ENCODE measurements around the gene SV2C. TPM values are rescaled to one million over a fixed set of nuclear protein-coding genes. Genes with fewer than 3 reads are reported as not detected.

The SV2C gene
- total RNA-seq, 1 donor from 2014 or later = 0.48 TPM

GRCh38 chr5:76280494-76280893 lies 197.3 kb downstream of the SV2C start:
- no peaks in the 10 kb centered on the region for H3K9me3 Mint-ChIP-seq (ENCODE audit: low read depth)
- H3K27me3 Mint-ChIP-seq = peaks cover 3% of the 10 kb centered on the region
- no peak for TF ChIP-seq CTCF (IDR thresholded peaks at IDR 0.05; ENCODE audit: unreplicated experiment)
- H3K27ac Mint-ChIP-seq = no peak overlapping the region
- DNase-seq (ENCODE audit: low spot score, unreplicated experiment) = no peak
- no peak overlapping the region for H3K4me3 Mint-ChIP-seq (ENCODE audit: low read depth)
- H3K4me1 Mint-ChIP-seq (ENCODE audit: low read depth) = no peaks in the 10 kb centered on the region
- H3K36me3 Mint-ChIP-seq (ENCODE audit: insufficient read depth) = no peaks in the 10 kb centered on the region

GRCh38 chr5:76283670-76284069 lies 200.5 kb downstream of the SV2C start:
- no peaks in the 10 kb centered on the region for H3K9me3 Mint-ChIP-seq (ENCODE audit: low read depth)
- no peak for TF ChIP-seq CTCF (IDR thresholded peaks at IDR 0.05; ENCODE audit: unreplicated experiment)
- H3K4me3 Mint-ChIP-seq (ENCODE audit: low read depth) = no peak overlapping the region
- peaks cover 3% of the 10 kb centered on the region for H3K27me3 Mint-ChIP-seq
- no peaks in the 10 kb centered on the region for H3K36me3 Mint-ChIP-seq (ENCODE audit: insufficient read depth)
- DNase-seq (ENCODE audit: low spot score, unreplicated experiment) = no peak
- peaks cover 3% of the 10 kb centered on the region for H3K4me1 Mint-ChIP-seq (ENCODE audit: low read depth)
- H3K27ac Mint-ChIP-seq = no peak overlapping the region

GRCh38 chr5:76289692-76290091 lies 206.5 kb downstream of the SV2C start:
- Mint-ChIP-seq H3K27ac (no peak overlapping the region), H3K9me3 (ENCODE audit: low read depth) (no peaks in the 10 kb centered on the region)

GRCh38 chr5:76290321-76290757 lies 207.2 kb downstream of the SV2C start:
- Mint-ChIP-seq H3K27ac (peak overlapping the region; percentile 3), H3K4me3 (ENCODE audit: low read depth) (no peak overlapping the region)

More at GRCh38 chr5:76289692-76290091, 206.5 kb downstream of the SV2C start:
- TF ChIP-seq CTCF (IDR thresholded peaks at IDR 0.05; ENCODE audit: unreplicated experiment) = no peak
- Mint-ChIP-seq H3K4me1 (ENCODE audit: low read depth) (peaks cover 37% of the 10 kb centered on the region), H3K4me3 (ENCODE audit: low read depth) (no peak overlapping the region), H3K36me3 (ENCODE audit: insufficient read depth) (no peaks in the 10 kb centered on the region), H3K27me3 (peaks cover 5% of the 10 kb centered on the region)
- no peak for DNase-seq (ENCODE audit: low spot score, unreplicated experiment)

GRCh38 chr5:76291305-76292077 lies 208.3 kb downstream of the SV2C start:
- Mint-ChIP-seq H3K27ac (peak overlapping the region; percentile 54), H3K4me3 (ENCODE audit: low read depth) (no peak overlapping the region), H3K27me3 (peaks cover 18% of the 10 kb centered on the region), H3K4me1 (ENCODE audit: low read depth) (peaks cover 37% of the 10 kb centered on the region), H3K9me3 (ENCODE audit: low read depth) (no peaks in the 10 kb centered on the region), H3K36me3 (ENCODE audit: insufficient read depth) (no peaks in the 10 kb centered on the region)
- DNase-seq (ENCODE audit: low spot score, unreplicated experiment) = no peak
- no peak for TF ChIP-seq CTCF (IDR thresholded peaks at IDR 0.05; ENCODE audit: unreplicated experiment)

More at GRCh38 chr5:76290321-76290757, 207.2 kb downstream of the SV2C start:
- no peak for DNase-seq (ENCODE audit: low spot score, unreplicated experiment)
- H3K27me3 Mint-ChIP-seq = peaks cover 9% of the 10 kb centered on the region
- peaks cover 37% of the 10 kb centered on the region for H3K4me1 Mint-ChIP-seq (ENCODE audit: low read depth)
- no peaks in the 10 kb centered on the region for H3K9me3 Mint-ChIP-seq (ENCODE audit: low read depth)
- H3K36me3 Mint-ChIP-seq (ENCODE audit: insufficient read depth) = no peaks in the 10 kb centered on the region
- TF ChIP-seq CTCF (IDR thresholded peaks at IDR 0.05; ENCODE audit: unreplicated experiment) = no peak

Data from progenitor cell of endocrine pancreas (in vitro differentiated cells).